GM12878 (cell line): ENCODE measurements around the gene TRIM61. TPM values are rescaled to one million over a fixed set of nuclear protein-coding genes. Genes with fewer than 3 reads are reported as not detected.
"Not testable (repeated sequence)": the region's sequence is repeated elsewhere in the genome, so short reads cannot be mapped to it uniquely, and the experiment has no call there.

Source experiments
- ATAC-seq: fragments of 200-7000 bp; cut with Tn5 transposase; 3 replicates; pipeline ENCODE4 v1.9.1; 2020; ENCODE audit warnings: mild to moderate bottlenecking, moderate library complexity
- BruUV-seq: library from RNA; stranded (reverse); fragments of 400-500 nt; replicated peaks from 2 replicates; lab custom pipeline; 2021; lab: Mats Ljungman, UMichigan
- CTCF ChIA-PET: fragments of 300-600 bp; sonication (Branson Sonifier 250); formaldehyde crosslinking; extraction: SDS; loops from one replicate; lab custom pipeline; 2021; ENCODE audit warnings: inconsistent platforms; lab: Yijun Ruan, JAX
- POLR2A ChIA-PET: fragments of 350-600 bp; formaldehyde crosslinking; extraction: SDS; loops from one replicate; lab custom pipeline; 2021; ENCODE audit warnings: inconsistent platforms; lab: Charles Lee
- RAD21 ChIA-PET: fragments of 300-600 bp; sonication (Branson Sonifier 250); formaldehyde crosslinking; loops from one replicate; lab custom pipeline; 2023; ENCODE audit warnings: antibody characterized with exemption; ENCODE audit not compliant: unreplicated experiment; lab: Charles Lee
- SMC1A ChIA-PET: fragments of 300-600 bp; sonication (Branson Sonifier 250); formaldehyde crosslinking; loops from one replicate; lab custom pipeline; 2023; ENCODE audit not compliant: unreplicated experiment, uncharacterized antibody; lab: Charles Lee
- DNase-seq: peaks from one replicate; pipeline ENCODE4 v3.0.0-alpha.2; 2011; ENCODE audit warnings: low read depth, low spot score
- FAIRE-seq: peaks from 3 replicates; lab custom pipeline; 2011; peaks lifted over from hg19 to GRCh38; lab: Jason Lieb, UNC
- H2AFZ ChIP-seq: 2 replicates; pipeline ENCODE4 v1.6.0; 2011; ENCODE audit warnings: low read depth, low read length, control low read depth; ENCODE audit not compliant: control insufficient read depth
- H3K27ac ChIP-seq: 2 replicates; pipeline ENCODE4 v1.5.1; 2011; ENCODE audit warnings: control low read depth; ENCODE audit not compliant: control insufficient read depth, insufficient read depth
- H3K27me3 ChIP-seq, 2 experiments: replicated peaks in 1 of 2; 2 replicates each; pipeline versions ENCODE4 v1.6.0 to v1.6.1; 2011; ENCODE audit warnings: low read length in 1 of 2; ENCODE audit not compliant: control insufficient read depth in 2 of 2, insufficient read depth in 2 of 2
- H3K36me3 ChIP-seq, 2 experiments: 2 replicates each; pipeline ENCODE4 v1.5.1; 2011; ENCODE audit warnings: low read length in 1 of 2; ENCODE audit not compliant: control insufficient read depth in 2 of 2, insufficient read depth in 2 of 2
- H3K4me1 ChIP-seq: 2 replicates; pipeline ENCODE4 v1.6.1; 2011; ENCODE audit warnings: mild to moderate bottlenecking, low read length, moderate library complexity, mixed read lengths; ENCODE audit not compliant: control insufficient read depth, insufficient read depth
- H3K4me2 ChIP-seq: 2 replicates; pipeline ENCODE4 v1.6.0; 2011; ENCODE audit warnings: control low read depth; ENCODE audit not compliant: control insufficient read depth, insufficient read depth
- H3K4me3 ChIP-seq: fragments of 200-600 bp; sonication (generic); 2 replicates; pipeline ENCODE4 v1.5.1; 2016
- H3K79me2 ChIP-seq: 2 replicates; pipeline ENCODE4 v1.6.0; 2011; ENCODE audit warnings: low read length; ENCODE audit not compliant: control insufficient read depth, insufficient read depth
- H3K9ac ChIP-seq: 2 replicates; pipeline ENCODE4 v1.8.0; 2011; ENCODE audit warnings: low read length, control low read depth, mixed read lengths; ENCODE audit not compliant: control insufficient read depth, insufficient read depth
- H3K9me3 ChIP-seq: replicated peaks from 3 replicates; pipeline ENCODE4 v1.5.1; 2011; ENCODE audit warnings: mild to moderate bottlenecking, low read length; ENCODE audit not compliant: control insufficient read depth, insufficient read depth
- H4K20me1 ChIP-seq: 2 replicates; pipeline ENCODE4 v1.6.0; 2011; ENCODE audit not compliant: control insufficient read depth, insufficient read depth
- CREB1 ChIP-seq: IDR thresholded peaks from 2 replicates; pipeline ENCODE4 v1.6.1; 2012; ENCODE audit warnings: low read depth, mild to moderate bottlenecking, inconsistent platforms
- EP300 ChIP-seq, 2 experiments: fragments of 150-350 bp in 1 of 2; IDR thresholded peaks; 2 replicates each; pipeline ENCODE4 v1.6.1; 2011 to 2012; ENCODE audit warnings: low read depth in 2 of 2, low read length in 2 of 2, borderline replicate concordance in 1 of 2, improper control_type of control experiment in 1 of 2, inconsistent platforms in 1 of 2; ENCODE audit not compliant: control insufficient read depth in 1 of 2
- GATAD2B ChIP-seq: fragments of 450-650 bp; conservative IDR thresholded peaks from 2 replicates; pipeline ENCODE4 v1.6.1; 2017; ENCODE audit warnings: low read depth, mild to moderate bottlenecking, moderate library complexity
- JUNB ChIP-seq: IDR thresholded peaks from 2 replicates; pipeline ENCODE4 v1.6.1; 2016; ENCODE audit warnings: antibody characterized with exemption, mild to moderate bottlenecking
- MYB ChIP-seq: fragments of 150-350 bp; IDR thresholded peaks from 2 replicates; pipeline ENCODE4 v1.6.1; 2014; ENCODE audit warnings: mild to moderate bottlenecking, low read depth, low read length, borderline replicate concordance
- NR2C2 ChIP-seq: IDR thresholded peaks from 2 replicates; pipeline ENCODE4 v1.6.1; 2011; ENCODE audit warnings: borderline replicate concordance, low read depth; ENCODE audit not compliant: control insufficient read depth, insufficient read length
- RAD51 ChIP-seq: fragments of 450-650 bp; IDR thresholded peaks from 2 replicates; pipeline ENCODE4 v1.6.1; 2016; ENCODE audit warnings: moderate library complexity, mild to moderate bottlenecking, inconsistent platforms
- WGBS: methylation state at CpG from one replicate; pipeline ENCODE4 v1.1.6; 2016; ENCODE audit warnings: low lambda C conversion rate; ENCODE audit not compliant: insufficient replicate concordance, insufficient coverage; ENCODE audit errors: missing lambda C conversion rate; 5-methylcytosine and 5-hydroxymethylcytosine counted together
- in situ Hi-C: fragments of 300-500 bp; cut with MboI; formaldehyde crosslinking; loops from 9 replicates; pipeline ENCODE4 v1.14.3; 2018; ENCODE audit warnings: mixed read lengths
- intact Hi-C: fragments of 100-400 bp; cut with micrococcal nuclease; formaldehyde crosslinking; loops from one replicate; pipeline ENCODE4 v1.14.2; 2022; ENCODE audit not compliant: unreplicated experiment
- polyA plus RNA-seq, 11 experiments: library from polyadenylated mRNA; depleted of rRNA in 4 of 11; unstranded in 6 of 11; stranded (reverse) in 5 of 11; fragments of >200 nt; fragmentation: Nextera tagmentation in 4 of 11; fragmentation: Illumina TruSeq in 1 of 11; extraction: Ambion mirVana in 4 of 11; extraction: Trizol in 1 of 11; gene quantifications; 1 replicate in 1 of 11; 2 replicates in 10 of 11; pipeline versions ENCODE4 v1.2.1 to v1.2.3, GENCODE V29; 2011 to 2016; ENCODE audit warnings: inconsistent platforms in 2 of 11, missing spikeins in 2 of 11, low read depth in 1 of 11
- total RNA-seq, 4 experiments: library from RNA; depleted of rRNA in 3 of 4; stranded (reverse); fragments of >200 nt in 3 of 4; fragmentation: Illumina TruSeq in 1 of 4; extraction: Trizol in 1 of 4; gene quantifications; 2 replicates each; pipeline versions ENCODE4 v1.2.1 to v1.2.3, GENCODE V29; 2013 to 2021
- TF ChIP-seq, protein P1 (sequence below): fragments of 450-650 bp; IDR thresholded peaks from 2 replicates; pipeline ENCODE4 v1.6.1; 2017; ENCODE audit warnings: borderline replicate concordance

TRIM61 gene
- total and polyA plus RNA-seq, 10 of the 15 experiments (the other 5 are each of a cell fraction or from before 2014, with no cell fraction given) = 3.2 to 10.9 (median 5.7) TPM

GRCh38 chr4:164971929-164972328 lies 5.5 kb downstream of the TRIM61 start:
- H2AFZ ChIP-seq, H3K27ac ChIP-seq, H3K27me3 ChIP-seq, FAIRE-seq, H3K9ac ChIP-seq, H3K9me3 ChIP-seq, H3K79me2 ChIP-seq, BruUV-seq, H4K20me1 ChIP-seq, H3K4me1 ChIP-seq, H3K4me2 ChIP-seq, H3K36me3 ChIP-seq, H3K4me3 ChIP-seq, intact Hi-C loops, POLR2A ChIA-PET, DNase-seq, in situ Hi-C loops: not testable (repeated sequence)
- CTCF ChIA-PET = interaction anchor here (0.7 to 8.1 kb wide), 2 partner anchors 34 to 191 kb away, joined by 3 to 65 read pairs; no protein-coding TSS in a partner anchor
- SMC1A ChIA-PET = interaction anchor here (1.0 kb wide), 1 partner anchor 193 kb away, joined by 3 read pairs; no protein-coding TSS in a partner anchor
- RAD21 ChIA-PET = interaction anchor here (1.2 kb wide), 1 partner anchor 34 kb away, joined by 7 read pairs; no protein-coding TSS in a partner anchor
- ATAC-seq = peak; percentile 30; the same call in 1 of the 3 replicates
- WGBS = 100% methylated on average over 2 of the region's 2 CpGs

GRCh38 chr4:164959896-164960295 lies 17.6 kb downstream of the TRIM61 start:
- SMC1A ChIA-PET = no interaction called here
- RAD21 ChIA-PET = no interaction called here
- Histone ChIP-seq H4K20me1 (no peaks in the 10 kb centered on the region), H3K79me2 (peaks cover 10% of the 10 kb centered on the region), H3K27me3 (no peaks in the 10 kb centered on the region), H2AFZ (no peak overlapping the region), H3K4me3 (no peak overlapping the region), H3K4me1 (no peaks in the 10 kb centered on the region; the same call in 1 of the 2 replicates), H3K4me2 (no peak overlapping the region), H3K9ac (no peak overlapping the region), H3K27ac (no peak overlapping the region), H3K36me3 (no peaks in the 10 kb centered on the region), H3K9me3 (no peaks in the 10 kb centered on the region; the same call in 2 of the 3 replicates)
- CTCF ChIA-PET = no interaction called here
- no TSS peak for BruUV-seq
- in situ Hi-C loops = no loop called here
- FAIRE-seq (no peak), ATAC-seq (no peak), DNase-seq (no peak)
- POLR2A ChIA-PET = no interaction called here
- intact Hi-C loops = no loop called here
- no peak for TF ChIP-seq MYB
- TF ChIP-seq RAD51 = no peak
- TF ChIP-seq, protein P1, sequence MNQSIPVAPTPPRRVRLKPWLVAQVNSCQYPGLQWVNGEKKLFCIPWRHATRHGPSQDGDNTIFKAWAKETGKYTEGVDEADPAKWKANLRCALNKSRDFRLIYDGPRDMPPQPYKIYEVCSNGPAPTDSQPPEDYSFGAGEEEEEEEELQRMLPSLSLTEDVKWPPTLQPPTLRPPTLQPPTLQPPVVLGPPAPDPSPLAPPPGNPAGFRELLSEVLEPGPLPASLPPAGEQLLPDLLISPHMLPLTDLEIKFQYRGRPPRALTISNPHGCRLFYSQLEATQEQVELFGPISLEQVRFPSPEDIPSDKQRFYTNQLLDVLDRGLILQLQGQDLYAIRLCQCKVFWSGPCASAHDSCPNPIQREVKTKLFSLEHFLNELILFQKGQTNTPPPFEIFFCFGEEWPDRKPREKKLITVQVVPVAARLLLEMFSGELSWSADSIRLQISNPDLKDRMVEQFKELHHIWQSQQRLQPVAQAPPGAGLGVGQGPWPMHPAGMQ = no peak
- no peak for TF ChIP-seq GATAD2B
- no peak for TF ChIP-seq NR2C2
- no peak for TF ChIP-seq EP300 (IDR thresholded peaks at IDR 0.05; ENCODE audit: borderline replicate concordance in 1 of 2, control insufficient read depth in 1 of 2, low read depth in 2 of 2, low read length in 2 of 2)
- TF ChIP-seq CREB1 = no peak
- no peak for TF ChIP-seq JUNB
- 98% methylated on average over 2 of the region's 2 CpGs for WGBS

- H2AFZ ChIP-seq, H3K79me2 ChIP-seq, RAD21 ChIA-PET, H3K4me1 ChIP-seq, H3K36me3 ChIP-seq, intact Hi-C loops, DNase-seq, in situ Hi-C loops, ATAC-seq, H3K9me3 ChIP-seq, SMC1A ChIA-PET, H3K9ac ChIP-seq, H4K20me1 ChIP-seq, BruUV-seq, POLR2A ChIA-PET, CTCF ChIA-PET, H3K27ac ChIP-seq, H3K27me3 ChIP-seq, H3K4me2 ChIP-seq, H3K4me3 ChIP-seq, FAIRE-seq: not testable (repeated sequence)
- 77% methylated on average over 2 of the region's 3 CpGs for WGBS
These were observed 18.0 kb downstream of the TRIM61 start for GRCh38 chr4:164959421-164959820.
